Measurements from ENCODE around the gene CYB561.

The CYB561 gene

GRCh38 chr17:63405741-63406261 is 40.3 kb downstream of the CYB561 start:
- FAIRE-seq: no peak

- FAIRE-seq: no peak
These were observed 41.1 kb downstream of the CYB561 start for GRCh38 chr17:63405020-63405419.

- FAIRE-seq: no peak
These were observed 43.5 kb downstream of the CYB561 start for GRCh38 chr17:63402431-63403212.

GRCh38 chr17:63399856-63400255 is 46.2 kb downstream of the CYB561 start:
- no peak for FAIRE-seq

- no peak for FAIRE-seq
These were observed 46.8 kb downstream of the CYB561 start for GRCh38 chr17:63399316-63399715.

- no peak for FAIRE-seq
These were observed 47.4 kb downstream of the CYB561 start for GRCh38 chr17:63398680-63399079.

GRCh38 chr17:63395075-63395805 is 50.9 kb downstream of the CYB561 start:
- no peak for FAIRE-seq

DNA sequence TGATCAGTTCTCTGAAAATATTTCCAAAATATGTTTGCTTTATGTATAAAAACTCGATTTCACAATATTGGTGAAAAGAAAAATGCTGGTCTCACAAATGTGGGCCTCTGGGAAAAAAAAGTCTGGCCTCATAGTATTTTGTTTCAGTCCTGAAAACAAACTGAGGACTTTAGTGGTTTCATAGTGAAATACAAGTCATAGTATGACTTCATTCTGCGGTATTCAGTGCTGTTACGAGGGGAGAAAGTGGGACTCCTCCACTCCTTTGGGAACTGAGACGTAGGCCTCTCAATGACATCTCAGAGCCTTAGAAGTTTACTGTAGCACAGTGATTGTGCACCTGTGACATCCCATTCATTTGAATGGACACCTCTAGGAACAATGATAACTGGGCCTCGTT is 56.0 kb downstream of the CYB561 start:
- FAIRE-seq: no peak

DNA sequence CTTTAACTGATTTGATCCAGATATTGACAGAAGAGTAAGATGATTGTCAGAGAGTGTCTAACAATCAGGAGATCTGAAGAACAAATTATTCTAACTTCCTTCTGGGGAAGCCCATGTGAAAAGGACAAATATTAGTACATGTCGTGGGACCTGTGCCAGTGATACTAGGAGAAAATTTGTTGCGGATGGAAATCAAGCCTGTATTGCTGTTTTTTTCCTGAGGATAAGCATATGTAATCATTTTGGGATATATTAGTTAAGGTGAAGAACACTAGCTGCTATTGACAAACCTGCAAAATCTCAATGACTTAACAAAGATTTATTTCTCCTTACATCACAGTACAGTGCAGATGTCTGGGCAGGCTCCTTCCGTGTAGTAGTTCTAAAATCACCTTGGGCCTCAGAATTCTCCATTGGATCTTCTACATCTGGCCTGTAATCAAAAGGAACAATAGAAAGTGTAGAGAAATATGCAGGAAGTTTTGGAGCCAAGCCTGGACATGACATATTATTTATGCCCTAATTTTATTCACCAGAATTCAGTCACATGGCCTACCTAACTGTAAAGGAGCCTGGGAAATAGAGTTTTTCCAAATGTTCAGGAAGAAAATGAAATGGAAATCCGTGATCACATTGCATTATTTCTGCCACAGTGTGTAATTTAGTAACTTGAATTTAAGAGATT is 58.3 kb downstream of the CYB561 start:
- FAIRE-seq: no peak

- no peak for FAIRE-seq
These were observed 63.3 kb downstream of the CYB561 start for GRCh38 chr17:63382826-63383225.

Measured in colon (tissue), 2 donors.